ENCODE data around the gene OOEP.
A peak's percentile ranks its signal among the peaks of the same experiment; 100 is the strongest.
"Not testable (repeated sequence)": the region's sequence is repeated elsewhere in the genome, so short reads cannot be mapped to it uniquely, and the experiment has no call there.

Gene OOEP

GRCh38 chr6:73369563-73369962, at the start of gene OOEP:
TSS of gene OOEP (minus strand) at chr6:73369897. CDS start at chr6:73369792, 105 bp downstream.
- no peak for DNase-seq (ENCODE audit: low spot score)

GRCh38 chr6:73418081-73418741, 48.5 kb upstream of the OOEP start:
- peak; percentile 13 for DNase-seq (ENCODE audit: low spot score)

DNA sequence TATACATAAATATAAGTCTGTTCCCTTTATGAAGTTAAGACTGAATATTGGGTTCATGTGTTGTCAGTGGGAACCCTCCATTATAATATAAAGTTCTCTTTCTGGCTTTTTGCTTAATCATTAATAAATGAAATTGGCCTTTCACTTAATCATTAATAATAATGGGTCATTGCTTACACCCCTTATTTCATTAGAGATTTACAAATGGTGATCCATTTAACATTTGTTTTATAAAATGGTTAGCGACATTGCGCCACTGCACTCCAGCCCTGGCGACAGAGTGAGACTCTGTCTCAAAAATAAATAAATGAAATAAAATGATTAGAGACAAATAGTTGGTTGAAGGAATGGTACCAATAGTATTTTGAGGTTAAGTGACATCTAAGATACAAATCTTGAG, 43.4 kb upstream of the OOEP start:
- DNase-seq (ENCODE audit: low spot score) = no peak

- DNase-seq (ENCODE audit: low spot score) = no peak
These were observed 39.7 kb upstream of the OOEP start for GRCh38 chr6:73409395-73409794.

DNA sequence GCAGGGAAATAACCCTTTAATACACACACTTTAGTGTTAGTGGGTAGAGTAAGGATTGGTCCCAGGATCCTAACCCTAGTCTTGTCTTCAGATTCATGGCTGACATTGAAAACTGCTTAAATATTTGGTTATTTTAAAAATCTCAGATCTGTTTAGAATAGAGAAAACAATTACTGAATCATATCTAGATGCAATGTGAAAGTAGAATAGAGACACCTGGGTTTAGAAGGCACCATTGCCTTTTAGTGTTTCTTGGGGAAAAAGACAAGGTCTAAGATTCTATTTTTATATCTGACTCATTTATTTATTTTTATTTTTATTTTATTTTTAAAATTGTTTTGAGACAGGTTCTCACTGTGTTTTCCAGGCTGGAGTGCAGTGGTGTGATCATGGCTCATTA, 31.0 kb upstream of the OOEP start:
- no peak for DNase-seq (ENCODE audit: low spot score)

DNA sequence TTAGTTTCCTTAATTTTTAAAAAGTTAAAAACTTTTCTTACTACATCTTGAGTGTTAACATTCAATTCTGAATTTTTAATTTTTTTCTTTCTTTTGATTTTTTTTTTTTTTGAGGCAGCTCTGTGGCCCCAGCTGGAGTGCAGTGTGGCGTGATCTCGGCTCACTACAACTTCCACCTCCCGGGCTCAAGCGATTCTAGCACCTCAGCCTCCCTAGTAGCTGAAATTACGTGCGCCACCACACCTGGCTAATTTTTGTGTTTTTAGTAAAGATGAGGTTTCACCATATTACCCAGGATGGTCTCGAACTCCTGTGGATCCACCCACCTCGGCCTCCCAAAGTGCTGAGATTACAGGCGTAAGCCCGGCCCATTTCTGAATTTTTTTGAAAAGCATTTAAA, 26.2 kb upstream of the OOEP start:
- DNase-seq (ENCODE audit: low spot score) = no peak

GRCh38 chr6:73394577-73395354, 25.1 kb upstream of the OOEP start, which contains the start of gene DDX43:
TSS of gene DDX43 (plus strand) at chr6:73394828. CDS start at chr6:73394906, 78 bp downstream.
- DNase-seq (ENCODE audit: low spot score) = peak; percentile 39

- DNase-seq (ENCODE audit: low spot score) = peak; percentile 34
These were observed 23.6 kb upstream of the OOEP start for GRCh38 chr6:73393278-73393677.

- DNase-seq (ENCODE audit: low spot score) = not testable (repeated sequence)
These were observed 22.5 kb upstream of the OOEP start for GRCh38 chr6:73392188-73392587.

GRCh38 chr6:73391675-73392074, 22.0 kb upstream of the OOEP start:
- no peak for DNase-seq (ENCODE audit: low spot score)

DNA sequence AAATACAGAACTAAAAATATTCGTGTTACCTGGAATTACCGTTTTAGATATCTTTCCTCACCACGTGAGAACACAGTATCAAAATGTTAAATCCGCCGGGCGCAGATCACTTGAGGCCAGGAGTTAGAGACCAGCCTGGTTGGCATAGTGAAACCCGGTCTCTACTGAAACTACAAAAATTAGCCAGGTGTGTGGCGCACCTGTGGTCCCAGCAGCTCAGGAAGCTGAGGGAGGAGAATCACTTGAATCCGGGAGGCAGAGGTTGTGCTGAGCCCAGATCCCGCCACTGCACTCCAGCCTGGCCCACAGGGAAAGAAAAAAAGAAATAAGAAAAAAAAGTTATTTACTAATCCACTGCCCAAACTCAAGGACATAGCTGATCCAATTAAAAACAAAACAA, 20.2 kb upstream of the OOEP start:
- DNase-seq (ENCODE audit: low spot score) = no peak

DNA sequence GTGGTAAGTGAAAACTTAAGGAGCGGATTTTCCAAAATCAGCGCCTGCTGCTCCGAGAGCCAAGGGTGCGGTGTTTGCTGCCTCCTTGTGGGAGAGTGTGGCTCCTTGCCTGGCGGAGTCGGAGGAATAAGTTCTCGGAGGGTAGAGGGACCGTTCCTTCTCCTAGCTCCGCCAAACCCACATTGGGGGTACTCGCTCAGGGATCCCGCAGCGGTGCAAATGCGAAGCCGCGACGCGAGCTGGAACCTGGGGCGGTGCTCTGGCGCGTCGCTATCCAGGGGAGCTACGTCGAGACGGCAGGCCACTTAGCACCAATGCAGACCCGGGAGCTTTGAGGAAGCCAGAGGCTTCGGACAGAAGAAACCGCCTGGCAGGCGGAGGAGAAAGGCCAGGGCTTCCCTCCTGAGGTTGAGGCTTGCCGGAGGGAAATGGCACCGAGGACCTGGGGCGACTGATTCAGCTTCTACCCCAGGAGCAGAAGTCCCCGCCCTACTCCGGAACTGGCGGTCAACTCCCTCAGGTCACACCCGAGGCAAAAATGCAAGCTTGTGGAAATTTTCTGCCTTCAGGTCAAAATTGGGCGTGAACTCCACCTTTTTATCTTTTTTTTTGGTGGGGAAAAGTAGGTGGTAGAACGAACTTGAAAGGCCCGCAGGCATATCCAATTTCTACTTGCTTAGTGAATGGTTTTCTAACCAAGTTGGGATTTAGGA, 19.3 kb upstream of the OOEP start:
- peak; percentile 75 for DNase-seq (ENCODE audit: low spot score)

DNA sequence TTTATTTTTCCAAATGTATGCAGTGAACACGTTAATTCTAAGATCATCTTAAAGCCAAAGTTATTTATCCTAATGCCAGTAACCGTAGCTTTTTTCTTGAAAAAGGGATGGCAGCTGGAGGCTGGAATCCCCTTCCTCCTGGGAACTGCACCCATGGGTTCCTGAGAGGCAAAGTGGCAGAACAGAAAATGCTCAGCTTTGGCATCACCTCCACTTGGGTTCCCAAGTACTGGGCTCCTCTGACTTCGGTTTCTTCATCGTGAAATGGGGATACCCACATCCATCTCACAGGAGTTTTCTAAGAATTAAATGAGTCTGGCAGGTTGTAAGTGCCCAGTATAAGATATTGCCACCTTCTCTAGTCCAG, 18.7 kb upstream of the OOEP start:
- DNase-seq (ENCODE audit: low spot score) = no peak

- DNase-seq (ENCODE audit: low spot score) = no peak
These were observed 12.9 kb upstream of the OOEP start for GRCh38 chr6:73382462-73383113.

DNA sequence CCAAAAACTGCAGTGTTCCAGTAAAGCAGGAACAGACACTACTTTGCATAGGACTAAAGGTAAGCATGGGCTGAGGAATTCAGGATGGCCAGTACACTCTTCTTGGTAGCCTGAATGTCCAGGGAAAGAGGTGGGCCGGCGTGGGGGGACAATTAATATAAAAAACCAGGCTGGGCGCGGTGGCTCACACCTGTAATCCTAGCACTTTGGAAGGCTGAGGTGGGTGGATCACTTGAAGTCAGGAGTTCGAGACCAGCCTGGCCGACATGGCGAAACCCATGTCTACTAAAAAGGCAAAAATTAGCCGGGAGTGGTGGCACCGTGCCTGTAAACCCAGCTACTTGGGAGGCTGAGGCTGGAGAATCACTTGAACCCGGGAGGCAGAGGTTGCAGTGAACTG, 11.8 kb upstream of the OOEP start:
- not testable (repeated sequence) for DNase-seq (ENCODE audit: low spot score)

DNA sequence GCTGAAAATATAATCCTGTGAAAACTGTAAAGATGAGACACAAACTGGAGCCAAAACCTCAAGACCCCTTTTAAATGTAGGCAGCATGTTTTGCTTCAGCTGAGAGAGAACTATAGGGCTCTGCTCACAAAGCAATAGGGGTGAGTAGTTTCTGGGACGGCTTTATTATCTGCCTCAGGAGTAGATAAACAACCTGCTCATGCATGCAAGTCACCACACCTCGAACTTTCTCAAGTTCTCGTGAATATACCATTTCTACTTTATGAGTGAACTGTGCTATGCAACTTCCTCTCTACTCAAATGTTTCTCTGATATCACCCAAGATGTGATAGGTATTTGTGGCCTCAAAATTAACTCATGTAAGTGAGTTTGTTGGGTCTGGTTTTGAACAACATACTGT, 7.5 kb upstream of the OOEP start:
- no peak for DNase-seq (ENCODE audit: low spot score)

DNA sequence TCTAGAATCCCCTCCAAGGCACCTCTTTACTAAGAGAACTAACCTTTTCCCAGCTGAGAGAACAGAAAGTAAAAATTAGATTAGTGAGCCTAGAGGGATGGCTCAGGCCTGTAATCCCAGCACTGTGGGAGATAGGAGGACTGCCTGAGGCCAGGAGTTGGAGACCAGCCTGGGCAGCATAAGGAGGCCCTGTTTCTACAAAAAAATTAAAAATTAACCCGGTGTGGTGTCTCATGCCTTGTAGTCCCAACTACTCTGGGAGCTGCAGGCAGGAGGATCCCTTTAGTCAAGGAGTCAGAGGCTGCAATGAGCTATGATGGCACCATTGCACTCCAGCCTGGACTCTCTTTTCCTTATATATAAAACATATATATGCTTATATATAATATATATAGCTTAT, 5.5 kb upstream of the OOEP start:
- no peak for DNase-seq (ENCODE audit: low spot score)

DNA sequence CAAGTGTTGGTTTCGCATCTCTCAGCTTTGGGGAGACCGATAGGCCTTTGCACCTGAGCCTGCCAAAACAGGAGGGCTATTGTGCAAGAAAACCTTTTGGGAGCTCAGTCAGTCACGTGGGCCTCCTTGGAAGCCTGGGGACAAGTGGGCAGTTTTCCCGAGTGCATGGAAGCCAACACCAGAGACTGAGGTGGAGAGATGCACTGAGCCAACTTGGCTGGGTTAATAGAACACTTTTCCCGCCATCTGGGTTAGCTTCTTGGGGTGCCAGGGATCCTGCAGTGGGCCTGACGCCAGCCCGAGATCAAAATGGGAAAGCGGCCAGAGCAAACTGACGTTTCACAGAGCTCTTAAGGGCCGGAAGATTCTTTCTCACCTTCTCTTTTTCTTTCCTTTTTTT, 2.8 kb upstream of the OOEP start:
- DNase-seq (ENCODE audit: low spot score) = no peak

GRCh38 chr6:73371984-73372383, 2.3 kb upstream of the OOEP start:
- no peak for DNase-seq (ENCODE audit: low spot score)

DNA sequence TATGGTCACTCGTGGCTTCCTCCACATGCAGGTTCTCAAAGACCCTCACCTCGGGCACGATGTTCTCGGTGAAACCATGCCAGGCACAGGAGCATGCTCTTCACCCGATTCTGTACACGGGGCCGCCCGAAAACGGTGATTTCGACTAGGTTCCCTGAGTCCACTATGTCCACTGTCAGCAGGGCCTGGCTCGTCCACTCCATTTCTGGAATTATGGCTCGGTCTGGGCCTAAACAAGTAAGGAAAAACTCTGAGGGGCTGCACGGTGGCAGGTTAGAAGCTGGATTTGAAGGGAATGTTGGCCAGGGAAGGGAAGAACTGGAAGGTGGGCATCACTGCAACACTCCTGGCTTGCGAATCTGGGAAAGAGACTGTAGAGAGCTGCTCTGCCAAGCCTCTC, 540 bp downstream of the OOEP start:
- no peak for DNase-seq (ENCODE audit: low spot score)

DNA sequence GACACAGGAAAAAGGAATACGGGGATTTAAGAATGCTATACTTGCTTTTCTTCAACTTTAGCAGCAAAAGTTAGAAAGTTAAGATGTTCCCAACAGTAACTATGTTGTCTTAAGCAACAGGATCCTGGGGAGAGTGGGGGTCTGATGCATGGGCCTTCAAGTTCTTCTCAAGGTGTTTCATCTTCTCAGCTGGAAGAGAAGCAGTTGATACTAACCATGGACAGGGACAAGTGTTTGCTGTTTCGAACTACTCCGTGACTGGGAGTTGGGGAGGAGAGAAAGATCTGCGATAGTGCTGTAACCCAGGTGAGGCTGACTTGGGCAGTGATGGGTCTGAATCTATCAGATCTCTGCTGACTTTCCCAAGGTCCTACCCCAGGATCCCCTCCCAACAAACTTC, 1.0 kb downstream of the OOEP start:
- DNase-seq (ENCODE audit: low spot score) = no peak

DNA sequence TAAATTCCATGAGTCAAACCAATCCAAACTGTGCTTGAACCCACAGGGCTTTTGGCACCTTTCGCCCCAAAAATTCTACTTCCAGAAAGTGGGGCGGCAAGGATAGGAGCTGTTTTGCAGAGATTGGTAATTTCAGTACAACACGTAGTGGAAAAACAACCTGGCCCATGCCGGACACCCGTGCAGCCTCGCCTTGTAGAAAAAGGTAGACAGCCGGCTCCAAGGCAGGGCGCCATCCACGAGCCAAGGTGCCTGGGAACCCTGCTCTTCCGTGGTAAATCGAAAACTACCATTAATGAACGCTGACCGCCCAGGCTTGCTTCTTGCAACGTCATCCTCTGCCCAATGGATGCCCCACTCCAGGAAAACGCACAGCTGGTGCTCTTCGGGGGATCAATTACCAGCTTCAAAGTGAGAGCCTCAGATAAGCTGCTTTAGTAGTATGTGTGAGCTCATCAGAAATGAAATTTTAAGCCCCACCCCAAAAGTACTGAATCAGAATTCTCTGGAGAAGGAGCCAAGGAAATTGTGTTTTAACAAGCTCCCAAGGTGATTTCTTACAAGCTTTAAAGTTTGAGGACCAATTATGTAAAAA, 1.8 kb downstream of the OOEP start:
- no peak for DNase-seq (ENCODE audit: low spot score)
